HG03159 (cell line): ENCODE measurements around the gene CCL3.
"Not testable (repeated sequence)": the region's sequence is repeated elsewhere in the genome, so short reads cannot be mapped to it uniquely, and the experiment has no call there.

ENCODE experiments used
- ATAC-seq: cut with Tn5 transposase; IDR thresholded peaks from one replicate; pipeline ENCODE4 v1.9.1; 2021; ENCODE audit warnings: mild to moderate bottlenecking, moderate library complexity; ENCODE audit not compliant: unreplicated experiment

Gene CCL3

DNA sequence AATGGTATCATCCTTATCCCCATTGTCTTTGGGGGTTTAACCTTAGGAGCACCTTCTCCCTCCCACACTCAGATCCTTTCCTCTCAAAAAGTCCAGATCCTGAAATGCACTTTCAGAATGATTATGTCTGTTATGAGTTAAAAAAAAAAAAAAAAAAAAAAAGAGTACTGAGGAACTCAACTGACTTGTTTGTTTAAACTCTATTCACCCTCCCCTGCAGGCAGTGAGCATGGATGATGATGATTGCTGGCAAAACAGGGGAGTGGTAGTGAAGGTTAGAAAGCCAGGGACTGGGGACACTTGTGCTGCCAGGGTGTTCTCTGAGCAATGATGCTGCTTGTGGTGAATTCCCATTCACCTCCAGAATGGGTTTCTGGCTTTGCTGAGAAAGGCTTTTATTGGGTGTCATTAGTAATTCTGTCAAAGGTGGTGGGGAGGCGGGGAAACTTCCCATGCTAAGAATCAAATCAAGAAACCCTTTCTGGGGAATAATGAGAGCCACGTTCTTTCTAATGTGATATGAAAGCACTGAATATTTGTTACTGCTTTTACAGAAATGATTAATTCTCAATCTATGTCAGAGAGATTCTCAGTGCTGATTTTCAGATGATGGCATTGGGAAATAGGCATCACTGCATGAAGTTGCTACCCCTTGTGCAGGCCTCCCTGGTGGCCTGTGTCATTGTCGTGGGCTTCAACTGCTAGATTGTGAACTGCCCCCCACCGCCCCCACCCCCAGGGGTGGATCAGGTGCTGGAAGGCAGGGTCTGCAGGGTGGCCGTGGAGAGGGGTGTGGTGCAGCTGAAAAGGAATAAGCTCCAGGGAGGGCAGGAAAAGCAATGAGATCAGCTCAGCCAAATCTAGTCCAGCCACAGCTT is 27.8 kb upstream of the CCL3 start:
- ATAC-seq = no peak

DNA sequence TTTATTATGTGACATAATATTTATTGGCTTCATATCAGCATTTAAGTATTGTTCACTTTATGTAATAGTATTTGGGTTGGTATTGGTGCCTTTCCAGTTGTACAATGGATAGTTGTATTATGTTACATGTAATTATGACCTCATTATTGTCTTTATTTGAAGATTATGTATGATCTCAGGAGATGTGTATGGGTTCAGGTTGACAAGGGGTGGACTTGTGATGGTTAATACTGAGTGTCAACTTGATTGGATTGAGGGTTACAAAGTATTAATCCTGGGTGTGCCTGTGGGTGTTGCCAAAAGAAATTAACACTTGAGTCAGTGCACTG is 25.7 kb upstream of the CCL3 start:
- not testable (repeated sequence) for ATAC-seq

DNA sequence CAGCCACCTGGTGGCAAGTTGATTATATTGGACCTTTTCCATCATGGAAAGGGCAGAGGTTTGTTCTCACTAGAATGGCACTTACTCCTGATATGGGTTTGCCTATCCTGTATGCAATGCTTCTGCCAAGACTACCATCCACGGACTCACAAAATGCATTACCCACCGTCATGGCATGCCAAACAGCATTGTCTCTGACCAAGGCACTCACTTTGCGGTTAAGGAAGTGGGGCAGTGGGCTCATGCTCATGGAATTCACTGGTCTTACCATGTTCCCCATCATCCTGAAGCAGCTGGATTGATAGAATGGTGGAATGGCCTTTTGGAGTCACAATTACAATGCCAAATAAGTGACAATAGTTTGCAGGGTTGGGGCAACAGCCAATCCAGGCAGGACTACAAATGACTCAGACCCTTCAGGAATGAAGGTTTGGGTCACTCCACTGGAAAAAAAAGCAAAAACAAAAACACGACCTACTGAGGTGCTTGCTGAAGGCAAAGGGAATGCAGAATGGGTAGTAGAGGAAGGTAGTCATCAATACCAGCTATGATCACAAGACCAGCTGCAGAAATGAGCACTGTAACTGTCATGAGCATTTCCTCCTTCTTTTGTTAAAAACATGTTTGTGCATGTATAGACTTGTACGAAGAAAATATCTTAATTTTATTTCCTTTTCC is 25.2 kb upstream of the CCL3 start:
- not testable (repeated sequence) for ATAC-seq

DNA sequence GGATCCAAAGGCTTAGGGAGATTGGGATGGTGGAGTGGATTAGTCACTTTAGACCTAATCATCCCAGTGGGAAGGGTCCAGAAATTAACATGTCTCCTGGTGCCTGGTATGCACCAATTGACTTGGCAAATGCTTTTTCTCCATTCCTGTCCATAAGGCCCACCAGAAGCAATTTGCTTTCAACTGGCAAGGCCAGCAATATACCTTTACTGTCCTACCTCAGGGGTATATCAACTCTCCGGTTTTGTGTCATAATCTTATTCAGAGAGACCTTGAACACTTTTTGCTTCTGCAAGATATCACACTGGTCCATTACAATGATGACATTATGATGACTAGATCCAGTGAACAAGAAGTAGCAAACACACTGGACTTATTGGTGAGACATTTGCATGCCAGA is 23.2 kb upstream of the CCL3 start:
- ATAC-seq = not testable (repeated sequence)

GRCh38 chr17:36112572-36112971 is 22.6 kb upstream of the CCL3 start:
- ATAC-seq = no peak

DNA sequence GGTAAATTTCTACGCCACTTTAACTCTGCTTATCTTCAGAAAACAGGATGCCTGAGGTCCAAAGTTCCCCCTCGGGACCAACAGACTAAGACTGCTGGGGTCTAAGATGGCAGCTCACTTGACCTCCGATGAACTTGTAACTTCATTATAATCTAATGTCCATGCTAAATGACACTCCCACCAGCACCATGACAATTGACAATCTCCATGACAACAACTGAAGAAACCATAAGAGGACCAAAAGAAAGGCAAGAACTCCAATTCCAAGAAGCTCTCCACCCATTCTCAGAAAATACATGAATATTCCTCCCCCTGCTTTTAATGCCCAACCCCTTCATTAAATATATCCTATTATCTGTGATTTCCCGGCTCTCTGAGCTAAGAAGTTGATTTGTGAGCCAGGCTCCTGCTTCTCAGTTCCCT is 21.1 kb upstream of the CCL3 start:
- no peak for ATAC-seq

GRCh38 chr17:36108265-36108664 is 18.3 kb upstream of the CCL3 start:
- not testable (repeated sequence) for ATAC-seq

DNA sequence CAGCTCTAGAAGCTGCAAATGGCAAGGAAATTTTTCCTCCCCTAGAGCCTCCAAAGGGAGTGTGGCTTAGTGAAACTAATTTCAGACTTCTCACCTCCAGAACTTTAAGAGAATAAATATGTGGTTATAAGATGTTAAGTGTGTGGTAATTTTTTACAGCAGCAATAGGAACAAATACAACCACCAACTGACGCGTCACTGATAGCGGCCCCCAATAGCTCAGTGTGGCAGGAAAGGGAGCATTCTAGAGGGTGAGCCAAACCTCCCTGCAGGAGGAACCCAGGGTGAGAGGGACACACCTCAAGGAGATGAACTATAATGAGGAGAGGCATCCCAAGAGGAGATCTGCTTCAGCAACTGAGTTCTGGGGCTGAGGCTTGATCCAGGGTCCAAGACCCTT is 17.7 kb upstream of the CCL3 start:
- ATAC-seq = no peak

DNA sequence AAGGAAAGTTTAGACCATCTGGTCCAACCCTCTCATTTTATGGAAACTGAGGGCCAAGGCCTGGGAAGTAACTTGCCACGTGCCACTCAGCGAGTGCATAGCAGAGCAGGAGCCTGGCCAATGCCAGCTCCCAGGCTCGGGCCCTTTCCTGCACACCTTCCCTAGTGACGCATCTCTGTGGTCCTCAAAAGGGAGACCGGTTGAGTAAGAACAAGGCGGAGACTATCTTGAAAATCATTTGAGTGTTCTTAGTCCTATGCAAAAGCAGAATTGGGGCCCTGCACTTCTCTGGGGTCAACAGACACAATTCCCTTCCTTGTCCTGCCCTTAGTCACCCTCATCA is 16.5 kb upstream of the CCL3 start:
- no peak for ATAC-seq

- ATAC-seq = no peak
Observed at GRCh38 chr17:36105781-36106492, 16.0 kb upstream of the CCL3 start.

GRCh38 chr17:36104701-36105181 is 14.8 kb upstream of the CCL3 start:
- ATAC-seq = no peak

DNA sequence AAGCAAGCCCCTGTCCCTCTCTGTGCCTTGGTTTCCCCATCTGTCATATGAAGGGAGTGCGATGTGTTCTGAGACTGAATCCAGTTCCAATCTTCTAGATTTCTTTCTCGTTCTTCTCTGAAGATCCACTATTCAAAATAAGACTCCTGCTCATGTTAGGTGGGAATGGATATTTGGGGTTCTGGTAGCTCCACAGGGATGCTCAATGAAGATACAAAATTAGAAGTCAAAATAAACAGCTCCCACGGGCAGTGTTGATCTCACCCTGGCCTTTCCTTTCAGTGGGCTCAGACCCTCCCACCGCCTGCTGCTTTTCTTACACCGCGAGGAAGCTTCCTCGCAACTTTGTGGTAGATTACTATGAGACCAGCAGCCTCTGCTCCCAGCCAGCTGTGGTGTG is 14.3 kb upstream of the CCL3 start:
- not testable (repeated sequence) for ATAC-seq

GRCh38 chr17:36103401-36103975 is 13.5 kb upstream of the CCL3 start, which contains the start of gene CCL4:
Gene CCL4, plus strand, starts transcription at chr17:36103827. Its CDS starts 79 bp downstream, at chr17:36103906.
- ATAC-seq = peak; percentile 75

DNA sequence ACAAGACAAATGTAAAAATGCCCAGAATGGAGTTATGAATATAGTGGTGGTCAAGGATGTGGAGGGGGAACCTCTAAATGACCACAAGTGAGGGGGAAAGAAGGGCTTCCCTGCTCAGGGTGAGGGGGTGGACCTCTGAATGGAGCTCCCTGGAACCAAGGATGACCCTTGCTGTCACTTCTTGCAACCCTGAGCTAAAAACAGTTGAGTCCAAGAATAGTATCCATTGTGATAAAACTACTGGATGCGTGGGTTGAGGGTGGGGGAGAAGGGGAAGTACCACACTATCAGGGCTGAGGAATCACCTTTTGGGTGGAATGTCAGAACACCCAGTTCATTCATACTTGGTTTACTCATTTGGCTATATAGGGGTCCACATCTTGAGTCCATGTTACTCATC is 9.1 kb upstream of the CCL3 start:
- ATAC-seq = not testable (repeated sequence)

- no peak for ATAC-seq
Observed at GRCh38 chr17:36095992-36096391, 6.0 kb upstream of the CCL3 start.

DNA sequence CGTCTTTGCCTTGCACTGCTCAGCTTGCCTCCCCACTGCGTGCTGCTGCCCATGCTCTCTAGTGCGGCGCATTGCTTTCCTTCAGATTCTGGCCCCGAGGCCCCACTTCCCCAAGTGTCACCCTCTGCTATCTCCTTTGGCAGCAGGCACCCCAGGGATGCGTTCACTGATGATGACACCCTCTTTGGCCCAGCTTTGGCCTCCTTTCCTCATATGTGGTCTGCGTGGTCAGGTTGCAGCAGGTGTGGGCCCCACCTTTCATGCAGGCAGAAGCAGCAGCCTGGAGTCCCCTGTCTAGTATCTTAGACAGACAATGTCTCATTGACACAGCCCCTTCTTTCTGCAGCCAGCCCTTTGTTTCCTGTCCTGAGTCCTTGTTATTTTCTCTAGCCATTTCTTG is 4.8 kb upstream of the CCL3 start:
- ATAC-seq = no peak

DNA sequence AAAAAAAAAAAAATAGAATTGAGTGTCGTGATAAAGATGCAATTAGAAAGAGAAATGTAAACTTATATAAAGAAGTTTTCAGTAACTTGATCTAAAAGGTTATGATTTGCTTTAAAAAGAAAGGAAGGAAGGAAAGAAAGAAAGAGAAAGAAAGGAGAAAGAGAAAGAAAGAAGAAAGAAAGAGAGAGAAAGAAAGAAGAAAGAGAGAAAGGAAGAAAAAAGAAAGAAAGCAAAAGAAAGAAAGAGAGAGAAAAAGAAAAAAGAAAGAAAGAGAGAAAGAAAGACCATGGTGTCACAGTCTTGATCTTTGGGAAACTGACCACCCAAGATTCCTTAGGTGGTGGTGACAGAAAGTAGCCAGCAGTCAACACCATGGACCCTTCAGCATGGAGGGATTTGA is 4.3 kb upstream of the CCL3 start:
- no peak for ATAC-seq

- ATAC-seq = not testable (repeated sequence)
Observed at GRCh38 chr17:36092715-36093114, 2.8 kb upstream of the CCL3 start.

GRCh38 chr17:36092230-36092629 is 2.3 kb upstream of the CCL3 start:
- no peak for ATAC-seq

- ATAC-seq = no peak
Observed at GRCh38 chr17:36089339-36089865, 541 bp downstream of the CCL3 start.
